HFFc6 (cell line): ENCODE data around the gene ALPL. TPM values are rescaled to one million over a fixed set of nuclear protein-coding genes. Genes with fewer than 3 reads are reported as not detected.

Experiments
- DNase-seq: peaks from one replicate; pipeline ENCODE4 v3.0.0-alpha.2; 2018
- H3K27ac Mint-ChIP-seq: 2 replicates; pipeline ENCODE4 v1.8.0; 2020; ENCODE audit warnings: mild to moderate bottlenecking, mixed read lengths
- H3K27me3 Mint-ChIP-seq: 2 replicates; pipeline ENCODE4 v1.8.0; 2021; ENCODE audit warnings: mild to moderate bottlenecking, moderate library complexity, mixed read lengths; ENCODE audit not compliant: insufficient read depth
- H3K36me3 Mint-ChIP-seq: 2 replicates; pipeline ENCODE4 v1.8.0; 2021; ENCODE audit warnings: low read depth, mixed read lengths
- H3K4me1 Mint-ChIP-seq: 2 replicates; pipeline ENCODE4 v1.8.0; 2020; ENCODE audit warnings: low read depth, mixed read lengths
- H3K4me3 Mint-ChIP-seq: 2 replicates; pipeline ENCODE4 v1.8.0; 2020; ENCODE audit warnings: mild to moderate bottlenecking, moderate library complexity, mixed read lengths
- H3K9me3 Mint-ChIP-seq: 2 replicates; pipeline ENCODE4 v1.8.0; 2020; ENCODE audit warnings: mild to moderate bottlenecking, mixed read lengths
- total RNA-seq, 6 experiments: library from RNA; stranded (reverse); fragmentation: NEBNext Ultra II Directional; extraction: Animal tissue kit (Norgen Biotek cat#: 25700); gene quantifications; 2 replicates in 1 of 6; 3 replicates in 5 of 6; pipeline ENCODE4 v1.2.3, GENCODE V29; 2021
- TF ChIP-seq, protein P1 (sequence below): fragments of 200-600 bp; sonication (generic); IDR thresholded peaks from 2 replicates; pipeline ENCODE4 v1.5.0; 2021; ENCODE audit warnings: antibody characterized with exemption, mild to moderate bottlenecking

The ALPL gene
- total RNA-seq, 6 experiments from 2014 or later: 0.19 to 0.21 TPM; not detected in 4

DNA sequence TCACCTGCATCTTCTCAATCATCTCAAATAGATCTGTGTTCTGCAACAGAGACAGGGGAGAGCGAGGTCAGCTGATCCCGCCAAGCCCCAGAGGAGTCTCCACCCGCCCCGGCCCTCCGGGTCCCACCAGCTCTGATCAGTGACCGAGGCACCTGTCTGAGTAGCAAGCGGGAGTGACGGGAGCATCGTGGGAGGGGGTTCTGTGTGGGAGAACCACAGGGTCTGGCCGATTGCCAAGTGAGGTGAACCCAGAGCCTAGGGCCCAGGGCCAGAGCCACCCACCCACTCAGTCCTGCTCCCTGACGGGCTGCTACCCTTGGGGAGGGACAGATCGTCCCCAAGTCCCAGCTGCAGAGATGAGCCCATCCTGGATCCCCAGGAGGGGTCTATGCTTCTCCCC, 110.8 kb downstream of the ALPL start:
- TF ChIP-seq, protein P1, sequence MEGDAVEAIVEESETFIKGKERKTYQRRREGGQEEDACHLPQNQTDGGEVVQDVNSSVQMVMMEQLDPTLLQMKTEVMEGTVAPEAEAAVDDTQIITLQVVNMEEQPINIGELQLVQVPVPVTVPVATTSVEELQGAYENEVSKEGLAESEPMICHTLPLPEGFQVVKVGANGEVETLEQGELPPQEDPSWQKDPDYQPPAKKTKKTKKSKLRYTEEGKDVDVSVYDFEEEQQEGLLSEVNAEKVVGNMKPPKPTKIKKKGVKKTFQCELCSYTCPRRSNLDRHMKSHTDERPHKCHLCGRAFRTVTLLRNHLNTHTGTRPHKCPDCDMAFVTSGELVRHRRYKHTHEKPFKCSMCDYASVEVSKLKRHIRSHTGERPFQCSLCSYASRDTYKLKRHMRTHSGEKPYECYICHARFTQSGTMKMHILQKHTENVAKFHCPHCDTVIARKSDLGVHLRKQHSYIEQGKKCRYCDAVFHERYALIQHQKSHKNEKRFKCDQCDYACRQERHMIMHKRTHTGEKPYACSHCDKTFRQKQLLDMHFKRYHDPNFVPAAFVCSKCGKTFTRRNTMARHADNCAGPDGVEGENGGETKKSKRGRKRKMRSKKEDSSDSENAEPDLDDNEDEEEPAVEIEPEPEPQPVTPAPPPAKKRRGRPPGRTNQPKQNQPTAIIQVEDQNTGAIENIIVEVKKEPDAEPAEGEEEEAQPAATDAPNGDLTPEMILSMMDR: no peak
- no peak for DNase-seq
- peaks cover 27% of the 10 kb centered on the region for H3K27me3 Mint-ChIP-seq
- no peak overlapping the region for H3K4me3 Mint-ChIP-seq
- no peaks in the 10 kb centered on the region for H3K9me3 Mint-ChIP-seq
- H3K4me1 Mint-ChIP-seq: no peaks in the 10 kb centered on the region
- no peak overlapping the region for H3K27ac Mint-ChIP-seq
- no peaks in the 10 kb centered on the region for H3K36me3 Mint-ChIP-seq

DNA sequence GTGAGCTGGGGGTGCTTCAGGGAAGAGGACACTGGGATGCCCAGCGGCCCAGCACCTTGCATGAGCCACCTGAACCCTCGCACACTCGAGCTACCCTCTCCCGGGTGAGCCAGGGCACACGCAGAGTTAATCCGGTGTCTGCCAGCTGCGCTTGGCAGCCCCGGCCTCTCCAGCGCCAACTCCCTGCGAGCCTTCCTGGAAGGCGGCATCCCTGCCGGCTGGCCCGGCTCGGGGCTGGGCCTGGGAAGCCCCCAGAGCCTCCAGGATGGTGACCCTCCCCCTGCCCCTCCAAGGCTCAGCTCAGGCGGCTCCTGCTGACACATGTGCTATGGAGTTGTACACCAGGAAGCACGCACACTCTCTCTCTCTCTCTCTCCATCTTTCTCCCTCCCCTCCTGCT, 111.3 kb downstream of the ALPL start:
- DNase-seq: no peak
- Mint-ChIP-seq H3K9me3 (no peaks in the 10 kb centered on the region), H3K27me3 (peaks cover 23% of the 10 kb centered on the region), H3K4me1 (no peaks in the 10 kb centered on the region), H3K4me3 (no peak overlapping the region), H3K27ac (no peak overlapping the region), H3K36me3 (no peaks in the 10 kb centered on the region)
- TF ChIP-seq, protein P1: no peak

DNA sequence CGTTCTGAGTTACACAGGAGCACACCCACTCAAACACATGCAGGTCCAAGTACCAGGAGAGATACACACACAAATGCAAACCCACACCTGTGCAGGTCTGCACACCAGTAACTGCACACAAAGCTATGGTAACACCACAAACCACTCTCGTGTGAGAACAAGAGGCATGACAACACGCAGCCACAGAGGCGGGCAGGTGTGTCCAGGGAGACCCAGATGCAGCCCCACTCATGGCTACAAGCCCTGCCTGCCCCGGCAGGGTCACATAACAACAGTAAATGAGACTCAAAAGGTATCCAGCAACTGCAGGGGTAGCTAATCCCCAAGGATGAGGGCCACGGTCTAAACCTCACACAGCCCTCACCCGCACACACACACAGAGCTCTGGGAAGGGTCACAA, 111.8 kb downstream of the ALPL start:
- Mint-ChIP-seq H3K4me1 (no peaks in the 10 kb centered on the region), H3K9me3 (no peaks in the 10 kb centered on the region), H3K36me3 (no peaks in the 10 kb centered on the region), H3K27ac (no peak overlapping the region), H3K4me3 (no peak overlapping the region), H3K27me3 (peaks cover 24% of the 10 kb centered on the region)
- TF ChIP-seq, protein P1: no peak
- no peak for DNase-seq

DNA sequence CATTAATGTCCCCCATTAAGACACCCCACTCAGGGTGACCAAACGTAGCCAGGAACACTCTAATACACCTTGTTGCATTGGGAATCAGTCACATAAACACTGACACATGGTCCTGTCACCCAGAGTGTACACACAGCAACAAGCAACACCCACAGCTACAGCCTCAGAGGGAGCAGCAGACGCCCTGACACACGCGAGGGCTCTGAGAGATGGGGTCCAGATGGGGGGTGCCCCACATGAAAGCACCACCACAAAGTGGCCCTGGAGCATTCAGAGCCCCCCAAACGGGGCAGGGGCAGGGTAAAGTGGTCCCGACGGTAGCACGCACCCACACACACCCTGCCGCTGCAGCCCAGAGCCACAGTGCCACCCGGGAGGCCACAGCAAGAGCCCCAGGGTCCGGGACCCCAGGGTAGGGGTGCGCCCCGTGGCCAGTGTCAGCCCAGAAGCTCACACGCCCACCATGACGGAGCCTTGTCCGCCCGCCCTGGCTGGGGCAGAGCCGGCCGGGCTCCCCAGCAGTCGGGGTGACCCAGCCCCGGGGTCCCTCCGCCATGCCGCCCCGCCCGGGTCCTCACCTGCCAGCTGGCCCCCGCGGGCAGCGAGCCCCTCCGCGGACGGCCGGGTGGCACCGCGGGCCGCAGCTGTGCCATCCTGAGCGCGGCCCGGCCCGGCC, 112.7 kb downstream of the ALPL start:
- Mint-ChIP-seq H3K36me3 (no peaks in the 10 kb centered on the region), H3K27ac (no peak overlapping the region)
- TF ChIP-seq, protein P1: no peak

DNA sequence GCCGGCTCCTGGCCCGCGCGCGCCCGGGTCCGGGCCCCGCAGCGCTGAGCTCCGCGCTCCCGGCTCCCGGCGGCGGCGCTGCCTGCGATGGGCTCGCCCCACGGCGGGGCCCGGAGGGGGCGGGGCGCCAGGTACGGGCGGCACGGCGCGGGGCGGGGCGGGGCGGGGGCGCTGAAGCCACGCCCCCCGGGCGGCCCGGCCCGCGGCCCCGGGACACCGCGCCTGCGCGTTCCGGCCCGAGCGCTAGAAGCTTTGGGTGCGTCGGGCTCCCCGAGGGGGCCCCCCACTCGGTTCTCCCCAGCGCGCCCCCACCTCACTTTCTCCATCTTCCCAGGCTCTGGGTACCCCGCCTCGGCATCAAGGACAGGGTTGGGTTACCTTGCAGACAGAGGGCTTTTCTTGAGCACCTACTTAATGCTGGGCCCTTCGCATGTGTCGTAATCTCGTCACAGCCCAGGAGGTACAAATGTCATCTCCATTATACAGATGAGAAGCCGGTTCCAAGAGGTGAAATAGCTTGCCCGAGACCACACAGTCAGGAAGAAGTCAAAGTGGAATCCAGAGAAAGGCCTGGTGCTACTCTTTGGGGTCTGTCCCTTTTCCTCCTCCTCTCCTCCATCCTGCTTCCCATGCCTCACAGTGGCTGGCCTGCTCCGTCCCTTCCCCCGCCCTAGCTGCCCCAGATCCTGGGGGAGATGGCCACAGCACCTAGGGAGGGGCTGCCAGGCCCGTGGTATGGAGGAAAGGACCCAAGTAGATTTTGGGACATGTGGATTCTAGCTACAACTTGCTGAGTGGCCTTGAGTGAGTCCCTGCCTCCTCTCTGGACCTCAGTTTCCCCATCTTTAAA, 113.5 kb downstream of the ALPL start:
- TF ChIP-seq, protein P1: no peak
- Mint-ChIP-seq H3K9me3 (no peaks in the 10 kb centered on the region), H3K4me1 (no peaks in the 10 kb centered on the region), H3K36me3 (no peaks in the 10 kb centered on the region), H3K4me3 (peak overlapping the region; percentile 64), H3K27me3 (peaks cover 18% of the 10 kb centered on the region), H3K27ac (no peak overlapping the region)
- DNase-seq: no peak

More for the DNA sequence above, 112.7 kb downstream of the ALPL start:
- Mint-ChIP-seq H3K9me3 (no peaks in the 10 kb centered on the region), H3K4me3 (peak overlapping the region; percentile 62), H3K4me1 (no peaks in the 10 kb centered on the region), H3K27me3 (peaks cover 19% of the 10 kb centered on the region)
- no peak for DNase-seq
